ENCODE data around the gene KLHL36. TPM values are rescaled to one million over a fixed set of nuclear protein-coding genes. Genes with fewer than 3 reads are reported as not detected.

The KLHL36 gene
- total RNA-seq, 4 donors from 2014 or later, result 43.4 to 70.7 (median 67.2) TPM

DNA sequence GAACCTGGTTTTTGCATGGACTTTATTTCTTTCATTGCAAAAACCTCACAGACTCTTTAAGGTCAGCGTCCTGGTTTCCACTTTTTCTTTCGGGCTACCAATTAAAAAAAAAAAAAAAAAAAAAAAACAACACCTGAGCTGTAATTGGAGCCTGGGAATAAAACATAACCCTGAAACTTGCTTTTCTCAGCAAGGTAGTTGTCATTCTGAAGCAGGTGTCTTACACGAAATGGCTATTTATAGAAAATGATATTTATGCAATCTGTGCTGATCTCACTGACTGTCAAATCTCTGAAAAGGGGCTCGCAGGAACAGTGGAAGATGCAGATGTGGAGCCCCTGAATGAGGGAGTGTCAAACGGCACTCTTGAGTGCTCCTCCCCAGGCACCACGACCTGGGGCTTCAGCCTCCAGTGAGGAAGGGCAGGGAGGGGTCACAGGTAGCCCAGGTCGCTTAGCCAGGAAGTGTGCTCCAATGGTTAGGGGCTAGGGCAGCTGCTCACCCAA is 20.0 kb upstream of the KLHL36 start:
- no peaks in the 10 kb centered on the region for H3K36me3 ChIP-seq
- 68% methylated on average over 7 of the region's 7 CpGs for WGBS
- no peaks in the 10 kb centered on the region for H3K4me1 ChIP-seq
- no peak overlapping the region for H3K27ac ChIP-seq
- no peak for DNase-seq (ENCODE audit: low spot score in 2 of 2)
- TF ChIP-seq, protein P1, sequence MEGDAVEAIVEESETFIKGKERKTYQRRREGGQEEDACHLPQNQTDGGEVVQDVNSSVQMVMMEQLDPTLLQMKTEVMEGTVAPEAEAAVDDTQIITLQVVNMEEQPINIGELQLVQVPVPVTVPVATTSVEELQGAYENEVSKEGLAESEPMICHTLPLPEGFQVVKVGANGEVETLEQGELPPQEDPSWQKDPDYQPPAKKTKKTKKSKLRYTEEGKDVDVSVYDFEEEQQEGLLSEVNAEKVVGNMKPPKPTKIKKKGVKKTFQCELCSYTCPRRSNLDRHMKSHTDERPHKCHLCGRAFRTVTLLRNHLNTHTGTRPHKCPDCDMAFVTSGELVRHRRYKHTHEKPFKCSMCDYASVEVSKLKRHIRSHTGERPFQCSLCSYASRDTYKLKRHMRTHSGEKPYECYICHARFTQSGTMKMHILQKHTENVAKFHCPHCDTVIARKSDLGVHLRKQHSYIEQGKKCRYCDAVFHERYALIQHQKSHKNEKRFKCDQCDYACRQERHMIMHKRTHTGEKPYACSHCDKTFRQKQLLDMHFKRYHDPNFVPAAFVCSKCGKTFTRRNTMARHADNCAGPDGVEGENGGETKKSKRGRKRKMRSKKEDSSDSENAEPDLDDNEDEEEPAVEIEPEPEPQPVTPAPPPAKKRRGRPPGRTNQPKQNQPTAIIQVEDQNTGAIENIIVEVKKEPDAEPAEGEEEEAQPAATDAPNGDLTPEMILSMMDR (IDR thresholded peaks at IDR 0.05), result no peak
- H3K27me3 ChIP-seq, result no peaks in the 10 kb centered on the region
- no peaks in the 10 kb centered on the region for H3K9me3 ChIP-seq
- no peak overlapping the region for H3K4me3 ChIP-seq

DNA sequence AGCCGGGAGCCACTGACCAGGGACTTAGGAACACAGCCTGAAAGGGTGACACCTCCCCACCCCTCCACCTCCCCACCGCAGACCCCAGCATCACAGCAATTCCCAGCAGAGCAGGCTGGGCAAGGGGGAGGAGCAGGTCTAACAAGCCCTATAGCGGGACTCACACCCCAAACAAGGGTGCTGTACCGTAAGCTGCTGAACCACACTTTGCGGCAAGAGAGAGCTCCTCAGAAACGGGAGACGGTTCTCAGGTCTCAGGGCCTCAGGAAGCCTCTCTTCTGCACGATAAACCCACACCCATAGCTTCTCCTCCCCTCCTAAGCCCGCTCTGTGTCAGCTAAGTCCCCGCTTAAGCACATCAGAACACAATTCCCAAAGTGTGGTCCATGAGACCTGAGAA is 18.7 kb upstream of the KLHL36 start:
- Histone ChIP-seq H3K27me3 (no peaks in the 10 kb centered on the region), H3K9me3 (no peaks in the 10 kb centered on the region), H3K36me3 (no peaks in the 10 kb centered on the region), H3K4me1 (no peaks in the 10 kb centered on the region), H3K4me3 (no peak overlapping the region), H3K27ac (no peak overlapping the region)
- TF ChIP-seq POLR2A (IDR thresholded peaks at IDR 0.05) (no peak), POLR2AphosphoS5 (IDR thresholded peaks at IDR 0.05) (no peak), EP300 (IDR thresholded peaks at IDR 0.05) (no peak)
- TF ChIP-seq, protein P1 (IDR thresholded peaks at IDR 0.05), result no peak
- DNase-seq (ENCODE audit: low spot score in 2 of 2), result no peak
- 82% methylated on average over 4 of the region's 10 CpGs for whole genome bisulfite sequencing

DNA sequence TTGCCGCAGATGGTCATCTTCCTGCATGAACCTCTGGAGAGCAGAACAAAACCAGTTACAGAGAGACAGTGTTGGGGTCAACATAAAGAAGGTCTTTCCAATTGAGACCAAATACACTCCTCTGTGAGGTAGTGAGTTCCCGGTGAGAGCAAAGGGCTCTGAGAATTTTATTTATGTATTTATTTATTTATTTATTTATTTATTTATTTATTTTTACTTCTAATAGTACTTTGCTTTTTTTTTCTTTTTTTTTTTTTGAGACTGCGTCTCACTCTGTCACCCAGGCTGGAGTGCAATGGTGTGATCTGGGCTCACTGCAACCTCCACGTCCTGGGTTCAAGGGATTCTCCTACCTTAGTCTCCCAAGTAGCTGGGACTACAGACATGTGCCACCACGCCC is 18.3 kb upstream of the KLHL36 start:
- H3K4me1 ChIP-seq, result no peaks in the 10 kb centered on the region
- H3K27me3 ChIP-seq, result no peaks in the 10 kb centered on the region
- no peaks in the 10 kb centered on the region for H3K36me3 ChIP-seq
- 83% methylated on average over 5 of the region's 5 CpGs for WGBS
- no peak for TF ChIP-seq EP300 (IDR thresholded peaks at IDR 0.05)
- no peak for TF ChIP-seq POLR2A (IDR thresholded peaks at IDR 0.05)
- no peak for TF ChIP-seq POLR2AphosphoS5 (IDR thresholded peaks at IDR 0.05)
- TF ChIP-seq, protein P1 (IDR thresholded peaks at IDR 0.05), result no peak
- no peak overlapping the region for H3K27ac ChIP-seq
- H3K4me3 ChIP-seq, result no peak overlapping the region
- no peaks in the 10 kb centered on the region for H3K9me3 ChIP-seq
- DNase-seq (ENCODE audit: low spot score in 2 of 2), result no peak

DNA sequence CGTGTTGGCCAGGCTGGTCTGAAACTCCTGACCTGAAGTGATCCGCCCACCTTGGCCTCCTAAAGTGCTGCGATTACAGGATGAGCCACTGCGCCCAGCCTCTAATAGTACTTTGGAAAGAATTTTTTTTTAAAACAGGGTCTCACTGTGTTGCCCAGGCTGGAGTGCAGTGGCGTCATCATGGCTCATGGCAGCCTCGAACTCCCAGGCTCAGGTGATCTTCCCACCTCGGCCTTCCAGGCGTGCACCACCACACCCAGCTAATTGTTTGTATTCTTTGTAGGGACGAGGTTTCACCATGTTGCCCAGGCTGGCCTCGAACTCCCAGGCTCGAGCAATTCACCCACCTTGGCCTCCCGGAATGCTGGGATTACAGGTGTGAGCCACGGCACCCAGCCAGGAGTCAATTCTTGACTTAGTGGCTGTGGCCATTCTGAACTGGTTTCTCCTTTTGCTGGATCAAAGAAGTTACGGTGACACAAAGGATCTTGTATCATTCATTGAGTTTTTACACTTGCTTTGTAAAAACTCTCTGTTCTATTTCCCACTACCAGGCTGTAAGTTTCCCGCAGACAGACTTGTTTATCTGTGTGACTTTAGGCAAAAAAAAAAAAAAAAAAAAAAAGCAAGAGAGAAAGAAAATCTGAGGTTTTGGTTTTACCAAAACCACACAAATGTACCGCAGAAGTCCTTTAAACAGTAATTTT is 17.7 kb upstream of the KLHL36 start:
- Histone ChIP-seq H3K4me3 (no peak overlapping the region), H3K36me3 (no peaks in the 10 kb centered on the region), H3K27me3 (no peaks in the 10 kb centered on the region), H3K9me3 (no peaks in the 10 kb centered on the region), H3K4me1 (peaks cover 3% of the 10 kb centered on the region), H3K27ac (no peak overlapping the region)
- TF ChIP-seq POLR2AphosphoS5 (IDR thresholded peaks at IDR 0.05), result no peak
- no peak for TF ChIP-seq POLR2A (IDR thresholded peaks at IDR 0.05)
- TF ChIP-seq, protein P1 (IDR thresholded peaks at IDR 0.05), result no peak
- no peak for TF ChIP-seq EP300 (IDR thresholded peaks at IDR 0.05)
- DNase-seq (ENCODE audit: low spot score in 2 of 2), result no peak
- 90% methylated on average over 16 of the region's 16 CpGs for WGBS

DNA sequence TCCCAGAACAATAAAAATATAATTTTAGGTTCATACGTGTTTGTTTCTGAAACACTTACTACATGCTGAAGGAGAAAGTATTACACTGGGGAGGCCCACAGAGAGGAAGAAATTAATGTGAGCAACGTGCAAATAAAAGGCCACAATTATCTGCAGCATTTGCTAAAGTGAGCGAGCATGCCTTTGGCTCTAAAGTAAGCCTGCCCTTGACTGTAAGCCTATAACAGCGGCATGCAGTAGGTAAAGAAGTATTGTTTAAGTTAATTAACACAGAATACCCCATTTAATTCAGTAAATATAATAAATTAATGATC is 17.2 kb upstream of the KLHL36 start:
- peaks cover 8% of the 10 kb centered on the region for H3K4me1 ChIP-seq
- WGBS, result 87% methylated on average over 4 of the region's 4 CpGs
- no peaks in the 10 kb centered on the region for H3K9me3 ChIP-seq
- H3K36me3 ChIP-seq, result no peaks in the 10 kb centered on the region
- H3K4me3 ChIP-seq, result no peak overlapping the region
- no peaks in the 10 kb centered on the region for H3K27me3 ChIP-seq
- H3K27ac ChIP-seq, result no peak overlapping the region
- DNase-seq (ENCODE audit: low spot score in 2 of 2), result no peak
- TF ChIP-seq POLR2A (IDR thresholded peaks at IDR 0.05) (no peak), EP300 (IDR thresholded peaks at IDR 0.05) (no peak), POLR2AphosphoS5 (IDR thresholded peaks at IDR 0.05) (no peak)
- TF ChIP-seq, protein P1 (IDR thresholded peaks at IDR 0.05), result no peak

Measured in suprapubic skin (tissue), 4 donors.